MM.1S (cell line): ENCODE results near the gene CXXC5.

Experiments
- DNase-seq: peaks from one replicate; pipeline ENCODE4 v3.0.0-alpha.2; 2015
- H2AFZ ChIP-seq: fragments of 300-600 bp; sonication (generic); 2 replicates; pipeline ENCODE4 v1.6.0; 2016; ENCODE audit warnings: antibody characterized with exemption, low read length
- H3F3A ChIP-seq: fragments of 300-600 bp; sonication (generic); 2 replicates; pipeline ENCODE4 v1.6.1; 2016; ENCODE audit warnings: mild to moderate bottlenecking, antibody characterized with exemption, low read length, moderate library complexity, mixed read lengths; ENCODE audit not compliant: insufficient read depth
- H3K27ac ChIP-seq: fragments of 300-600 bp; sonication (generic); 2 replicates; pipeline ENCODE4 v1.5.1; 2016; ENCODE audit warnings: mild to moderate bottlenecking, low read length
- H3K27me3 ChIP-seq: fragments of 300-600 bp; sonication (generic); replicated peaks from 2 replicates; pipeline ENCODE4 v1.6.0; 2016; ENCODE audit warnings: low read length; ENCODE audit not compliant: insufficient read depth
- H3K36me3 ChIP-seq: fragments of 300-600 bp; sonication (generic); replicated peaks from 2 replicates; pipeline ENCODE4 v1.6.1; 2016; ENCODE audit warnings: mild to moderate bottlenecking, low read length, mixed read lengths; ENCODE audit not compliant: insufficient read depth
- H3K4me1 ChIP-seq: fragments of 300-600 bp; sonication (generic); 2 replicates; pipeline ENCODE4 v1.6.1; 2016; ENCODE audit warnings: low read length, mixed read lengths
- H3K4me2 ChIP-seq: fragments of 300-600 bp; sonication (generic); 2 replicates; pipeline ENCODE4 v1.6.0; 2016; ENCODE audit warnings: low read depth, low read length
- H3K4me3 ChIP-seq: fragments of 300-600 bp; sonication (generic); 2 replicates; pipeline ENCODE4 v1.5.1; 2016; ENCODE audit warnings: low read length, mixed read lengths
- H3K79me2 ChIP-seq: fragments of 300-600 bp; sonication (generic); 2 replicates; pipeline ENCODE4 v1.6.1; 2016; ENCODE audit warnings: mixed run types, low read length, mixed read lengths
- H3K9ac ChIP-seq: fragments of 300-600 bp; sonication (generic); 2 replicates; pipeline ENCODE4 v1.6.1; 2016; ENCODE audit warnings: low read length, mixed read lengths
- H3K9me2 ChIP-seq: fragments of 300-600 bp; sonication (generic); replicated peaks from 2 replicates; pipeline ENCODE4 v1.6.1; 2016; ENCODE audit warnings: mild to moderate bottlenecking, low read length, mixed read lengths; ENCODE audit not compliant: insufficient read depth
- H3K9me3 ChIP-seq: fragments of 300-600 bp; sonication (generic); replicated peaks from 2 replicates; pipeline ENCODE4 v1.6.1; 2016; ENCODE audit warnings: mild to moderate bottlenecking, low read length, mixed read lengths; ENCODE audit not compliant: insufficient read depth
- H4K20me1 ChIP-seq: fragments of 300-600 bp; sonication (generic); 2 replicates; pipeline ENCODE4 v1.6.1; 2016; ENCODE audit warnings: mild to moderate bottlenecking, low read length, moderate library complexity, mixed read lengths; ENCODE audit not compliant: insufficient read depth
- EZH2 ChIP-seq: fragments of 300-600 bp; sonication (generic); optimal IDR thresholded peaks from 2 replicates; pipeline ENCODE3; 2017; ENCODE audit warnings: low read depth, mild to moderate bottlenecking, antibody characterized with exemption, low read length, mixed read lengths
- EZH2phosphoT487 ChIP-seq: fragments of 300-600 bp; sonication (generic); IDR thresholded peaks from 2 replicates; pipeline ENCODE4 v1.6.1; 2018; ENCODE audit warnings: antibody characterized with exemption, low read length
- TF ChIP-seq, protein P1 (sequence below): fragments of 300-600 bp; sonication (generic); IDR thresholded peaks from 2 replicates; pipeline ENCODE4 v1.5.1; 2016; ENCODE audit warnings: antibody characterized with exemption, low read length, mixed read lengths

CXXC5 gene

DNA sequence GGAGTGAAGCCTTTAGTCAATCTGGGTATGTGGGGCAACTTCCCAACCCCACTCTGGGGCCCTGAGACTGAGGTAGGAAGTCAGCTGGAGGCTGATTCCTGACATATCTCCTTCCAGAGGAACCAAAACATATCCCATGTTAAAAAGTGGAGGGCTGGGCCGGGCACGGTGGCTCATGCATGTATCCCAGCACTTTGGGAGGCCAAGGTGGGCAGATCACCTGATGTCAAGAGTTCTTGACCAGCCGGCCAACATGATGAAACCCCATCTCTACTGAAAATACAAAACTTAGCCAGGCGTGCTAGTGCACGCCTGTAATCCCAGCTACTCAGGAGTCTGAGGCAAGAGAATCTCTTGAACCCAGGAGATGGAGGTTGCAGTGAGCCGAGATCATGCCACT is 44.0 kb downstream of the CXXC5 start:
- Histone ChIP-seq H4K20me1 (no peaks in the 10 kb centered on the region), H3F3A (no peaks in the 10 kb centered on the region), H3K27ac (no peak overlapping the region), H3K9me2 (no peaks in the 10 kb centered on the region), H3K9ac (no peak overlapping the region), H3K27me3 (peaks cover 12% of the 10 kb centered on the region), H3K9me3 (no peaks in the 10 kb centered on the region), H3K4me2 (no peak overlapping the region), H3K4me3 (no peak overlapping the region), H3K36me3 (no peaks in the 10 kb centered on the region), H3K79me2 (no peaks in the 10 kb centered on the region), H2AFZ (no peak overlapping the region), H3K4me1 (no peaks in the 10 kb centered on the region)
- no peak for DNase-seq
- TF ChIP-seq EZH2phosphoT487 (no peak), EZH2 (no peak)
- TF ChIP-seq, protein P1, sequence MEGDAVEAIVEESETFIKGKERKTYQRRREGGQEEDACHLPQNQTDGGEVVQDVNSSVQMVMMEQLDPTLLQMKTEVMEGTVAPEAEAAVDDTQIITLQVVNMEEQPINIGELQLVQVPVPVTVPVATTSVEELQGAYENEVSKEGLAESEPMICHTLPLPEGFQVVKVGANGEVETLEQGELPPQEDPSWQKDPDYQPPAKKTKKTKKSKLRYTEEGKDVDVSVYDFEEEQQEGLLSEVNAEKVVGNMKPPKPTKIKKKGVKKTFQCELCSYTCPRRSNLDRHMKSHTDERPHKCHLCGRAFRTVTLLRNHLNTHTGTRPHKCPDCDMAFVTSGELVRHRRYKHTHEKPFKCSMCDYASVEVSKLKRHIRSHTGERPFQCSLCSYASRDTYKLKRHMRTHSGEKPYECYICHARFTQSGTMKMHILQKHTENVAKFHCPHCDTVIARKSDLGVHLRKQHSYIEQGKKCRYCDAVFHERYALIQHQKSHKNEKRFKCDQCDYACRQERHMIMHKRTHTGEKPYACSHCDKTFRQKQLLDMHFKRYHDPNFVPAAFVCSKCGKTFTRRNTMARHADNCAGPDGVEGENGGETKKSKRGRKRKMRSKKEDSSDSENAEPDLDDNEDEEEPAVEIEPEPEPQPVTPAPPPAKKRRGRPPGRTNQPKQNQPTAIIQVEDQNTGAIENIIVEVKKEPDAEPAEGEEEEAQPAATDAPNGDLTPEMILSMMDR = no peak

DNA sequence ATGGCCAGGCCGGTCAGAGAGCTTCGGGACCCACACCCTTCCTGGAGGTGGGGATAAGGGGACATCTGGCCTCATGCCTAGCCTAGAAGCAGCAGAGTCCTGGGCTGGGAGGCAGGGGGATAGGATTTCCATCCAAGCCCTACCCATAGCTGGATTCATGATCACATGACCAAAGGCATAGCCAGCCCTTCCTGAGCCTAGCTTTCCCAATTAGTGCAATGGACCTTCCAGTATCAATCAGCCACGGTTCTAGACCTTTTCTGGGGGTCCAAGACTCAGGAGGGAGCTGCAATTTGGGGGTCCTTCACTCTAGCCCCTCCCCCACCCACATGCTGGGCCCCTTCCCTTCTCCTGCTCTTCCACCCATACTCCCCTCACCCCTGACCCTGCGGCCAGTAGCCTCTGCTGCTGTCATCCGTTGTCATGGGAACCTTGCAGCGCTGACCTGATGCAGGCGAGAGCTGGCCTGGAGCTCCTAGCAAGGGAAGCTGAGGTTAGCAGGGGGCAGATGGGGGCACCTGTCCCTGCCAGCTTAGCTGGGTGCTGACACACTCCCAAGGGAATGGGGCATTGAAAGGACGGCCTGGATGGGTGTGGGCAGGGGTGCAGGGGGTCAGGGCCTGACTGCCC is 44.6 kb downstream of the CXXC5 start:
- Histone ChIP-seq H3F3A (no peaks in the 10 kb centered on the region), H3K4me1 (no peaks in the 10 kb centered on the region), H3K79me2 (no peaks in the 10 kb centered on the region), H3K4me2 (no peak overlapping the region), H3K36me3 (no peaks in the 10 kb centered on the region), H3K27me3 (peaks cover 12% of the 10 kb centered on the region), H3K27ac (no peak overlapping the region), H3K9me3 (no peaks in the 10 kb centered on the region), H2AFZ (no peak overlapping the region), H3K9ac (no peak overlapping the region), H3K9me2 (no peaks in the 10 kb centered on the region), H4K20me1 (no peaks in the 10 kb centered on the region), H3K4me3 (no peak overlapping the region)
- TF ChIP-seq, protein P1 = no peak
- TF ChIP-seq EZH2 (no peak), EZH2phosphoT487 (no peak)
- no peak for DNase-seq

DNA sequence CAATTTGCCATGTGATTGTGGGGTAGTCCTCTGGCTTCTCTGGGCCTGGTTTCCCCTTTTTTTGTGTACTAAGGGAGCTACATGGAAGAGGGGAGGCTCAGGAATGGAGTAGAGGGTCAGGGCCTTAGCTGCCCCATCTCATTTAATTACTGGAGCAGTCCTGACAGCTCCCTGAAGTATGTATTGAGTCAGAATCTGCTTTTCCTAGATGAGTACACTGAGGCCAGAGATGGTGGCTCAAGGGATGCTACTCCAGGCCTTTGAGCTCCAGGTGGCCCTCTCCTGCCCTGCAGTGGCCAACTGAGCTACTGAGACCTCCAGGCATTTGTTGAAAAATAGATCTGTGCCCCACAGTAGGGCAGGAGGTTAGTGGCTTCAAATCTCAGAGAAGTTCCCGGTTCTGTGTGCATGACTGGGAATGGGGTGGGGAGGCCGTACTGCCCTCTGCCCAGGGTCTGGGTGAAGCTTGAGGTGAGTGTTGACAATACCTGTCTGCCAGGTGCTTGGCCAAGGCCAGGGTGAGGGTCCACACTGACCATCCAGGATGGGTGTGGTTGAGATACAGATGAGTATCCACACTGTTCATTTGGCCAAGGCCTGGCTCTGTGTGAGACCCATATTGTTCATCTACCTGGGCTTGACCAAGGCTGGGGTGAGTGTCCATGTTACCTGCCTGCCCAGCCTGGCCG is 45.7 kb downstream of the CXXC5 start:
- Histone ChIP-seq H3F3A (no peaks in the 10 kb centered on the region), H3K9me3 (no peaks in the 10 kb centered on the region), H2AFZ (no peak overlapping the region), H3K4me1 (no peaks in the 10 kb centered on the region), H3K9me2 (no peaks in the 10 kb centered on the region), H3K4me2 (no peak overlapping the region), H3K36me3 (no peaks in the 10 kb centered on the region), H3K27me3 (peaks cover 12% of the 10 kb centered on the region), H3K27ac (no peak overlapping the region), H4K20me1 (no peaks in the 10 kb centered on the region), H3K79me2 (no peaks in the 10 kb centered on the region), H3K9ac (no peak overlapping the region), H3K4me3 (no peak overlapping the region)
- no peak for TF ChIP-seq EZH2phosphoT487
- TF ChIP-seq, protein P1 = no peak
- TF ChIP-seq EZH2 = no peak
- DNase-seq = no peak
